Common myeloid progenitor, CD34-positive (primary cell): Measurements from ENCODE around the gene GATA5.

Experiments
- CTCF ChIA-PET: fragments of 350-600 bp; sonication (Branson Sonifier 250); formaldehyde crosslinking; loops from one replicate; lab custom pipeline; 2021; ENCODE audit warnings: antibody characterized with exemption; lab: Charles Lee
- POLR2A ChIA-PET: fragments of 350-600 bp; sonication (Branson Sonifier 250); formaldehyde crosslinking; loops from one replicate; lab custom pipeline; 2021; ENCODE audit warnings: antibody characterized with exemption; lab: Charles Lee
- DNase-seq, 3 donors: peaks; one replicate each; pipeline versions ENCODE4 v3.0.0 to v3.0.0-alpha.2; 2013
- H3K27ac ChIP-seq, 2 experiments: 1 replicate in 1 of 2; 2 replicates in 1 of 2; pipeline ENCODE4 v1.7.0; 2013; ENCODE audit warnings: inconsistent platforms in 2 of 2, low read length in 2 of 2, mild to moderate bottlenecking in 2 of 2, low read depth in 1 of 2, moderate library complexity in 1 of 2; ENCODE audit not compliant: severe bottlenecking in 2 of 2, insufficient read depth in 1 of 2, poor library complexity in 1 of 2
- H3K27me3 ChIP-seq, 5 experiments: replicated peaks in 2 of 5; 1 replicate in 3 of 5; 2 replicates in 2 of 5; pipeline versions ENCODE4 v1.6.1 to v1.7.0; 2013; ENCODE audit warnings: low read length in 4 of 5, mild to moderate bottlenecking in 2 of 5, moderate library complexity in 2 of 5, inconsistent platforms in 1 of 5; ENCODE audit not compliant: insufficient read depth in 5 of 5, control insufficient read depth in 4 of 5
- H3K36me3 ChIP-seq, 4 experiments: 1 replicate in 2 of 4; 2 replicates in 2 of 4; pipeline versions ENCODE4 v1.6.1 to v1.7.0; 2013; ENCODE audit warnings: low read length in 3 of 4, control low read depth in 1 of 4, mild to moderate bottlenecking in 1 of 4; ENCODE audit not compliant: control insufficient read depth in 4 of 4, insufficient read depth in 4 of 4
- H3K4me1 ChIP-seq, 4 experiments: 1 replicate in 3 of 4; 2 replicates in 1 of 4; pipeline versions ENCODE4 v1.6.1 to v1.7.1; 2013; ENCODE audit warnings: low read length in 3 of 4, mild to moderate bottlenecking in 3 of 4, control low read depth in 1 of 4, inconsistent platforms in 1 of 4, moderate library complexity in 1 of 4; ENCODE audit not compliant: control insufficient read depth in 4 of 4, insufficient read depth in 4 of 4; ENCODE audit errors: control extremely low read depth in 1 of 4
- H3K4me3 ChIP-seq, 7 experiments: 1 replicate in 4 of 7; 2 replicates in 3 of 7; pipeline versions ENCODE4 v1.5.1 to v1.7.0; 2013; ENCODE audit warnings: mild to moderate bottlenecking in 7 of 7, low read length in 6 of 7, moderate library complexity in 6 of 7, inconsistent platforms in 2 of 7, low read depth in 2 of 7, control low read depth in 1 of 7; ENCODE audit not compliant: insufficient read depth in 4 of 7, control insufficient read depth in 1 of 7; ENCODE audit errors: extremely low read depth in 1 of 7
- H3K9me3 ChIP-seq, 5 experiments: 1 replicate in 4 of 5; 2 replicates in 1 of 5; pipeline versions ENCODE4 v1.6.1 to v1.7.1; 2013; ENCODE audit warnings: low read length in 4 of 5, mild to moderate bottlenecking in 2 of 5, inconsistent platforms in 1 of 5, low read depth in 1 of 5, moderate library complexity in 1 of 5; ENCODE audit not compliant: control insufficient read depth in 4 of 5, insufficient read depth in 2 of 5; ENCODE audit errors: control extremely low read depth in 1 of 5
- WGBS: methylation state at CpG from one replicate; pipeline ENCODE4 v1.1.5; 2013; ENCODE audit not compliant: insufficient coverage; 5-methylcytosine and 5-hydroxymethylcytosine counted together

GATA5 gene

GRCh38 chr20:62457098-62457497 lies 18.7 kb downstream of the GATA5 start:
- POLR2A ChIA-PET = no interaction called here

GRCh38 chr20:62455929-62456328 lies 19.9 kb downstream of the GATA5 start:
- H3K4me1 ChIP-seq = no peaks in the 10 kb centered on the region
- no peak overlapping the region for H3K27ac ChIP-seq
- peaks cover 0 to 67% (median 13%) of the 10 kb centered on the region in 5 experiments for H3K27me3 ChIP-seq
- H3K9me3 ChIP-seq = no peaks in the 10 kb centered on the region
- ChIA-PET POLR2A (no interaction called here), CTCF (no interaction called here)
- WGBS = 79% methylated on average over 13 of the region's 15 CpGs
- DNase-seq = no peak
- no peaks in the 10 kb centered on the region for H3K36me3 ChIP-seq
- no peak overlapping the region for H3K4me3 ChIP-seq

More at GRCh38 chr20:62457098-62457497, 18.7 kb downstream of the GATA5 start:
- Histone ChIP-seq H3K4me1 (no peaks in the 10 kb centered on the region), H3K27me3 (peaks cover 0 to 61% (median 16%) of the 10 kb centered on the region in 5 experiments), H3K36me3 (no peaks in the 10 kb centered on the region), H3K27ac (no peak overlapping the region), H3K9me3 (no peaks in the 10 kb centered on the region), H3K4me3 (no peak overlapping the region)
- no peak for DNase-seq
- 92% methylated on average over 10 of the region's 17 CpGs for WGBS
- CTCF ChIA-PET = no interaction called here

GRCh38 chr20:62454904-62455636 lies 20.7 kb downstream of the GATA5 start:
- CTCF ChIA-PET = no interaction called here
- H3K9me3 ChIP-seq = no peaks in the 10 kb centered on the region
- DNase-seq = no peak
- H3K4me3 ChIP-seq = no peak overlapping the region
- H3K27me3 ChIP-seq = peaks cover 0 to 72% (median 13%) of the 10 kb centered on the region in 5 experiments
- 66% methylated on average over 27 of the region's 30 CpGs for WGBS
- H3K36me3 ChIP-seq = no peaks in the 10 kb centered on the region
- no peak overlapping the region for H3K27ac ChIP-seq
- H3K4me1 ChIP-seq = no peaks in the 10 kb centered on the region
- POLR2A ChIA-PET = no interaction called here

DNA sequence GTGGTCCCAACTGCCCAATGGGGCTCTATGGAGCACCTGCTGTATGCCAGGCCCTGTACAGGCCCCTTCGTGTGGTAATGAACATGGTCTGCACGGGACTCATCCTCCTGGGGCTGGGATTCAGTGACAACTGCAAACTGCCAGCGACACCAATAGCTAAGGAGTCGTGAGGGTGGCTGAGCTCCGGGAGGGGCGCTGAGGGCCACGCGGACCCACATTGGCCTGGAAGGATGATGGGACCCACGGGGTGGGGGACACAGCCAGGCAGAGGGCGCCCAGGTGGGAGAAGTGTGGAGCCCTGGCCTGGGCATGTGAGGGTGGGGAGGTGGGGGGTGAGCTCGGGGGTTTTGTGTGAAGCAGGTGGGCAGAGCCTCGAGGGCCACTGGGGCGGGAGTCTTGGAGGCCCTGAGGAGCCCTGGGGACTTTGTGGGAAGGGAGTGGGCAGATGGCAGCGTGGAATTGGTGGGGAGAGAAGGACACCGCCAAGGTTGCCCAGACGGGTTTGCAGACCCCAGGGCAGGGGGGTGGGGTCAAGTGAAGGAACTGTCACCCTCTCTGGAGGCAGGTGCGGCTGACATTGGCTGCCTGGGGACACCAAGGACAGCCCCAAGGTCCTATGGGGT lies 22.5 kb downstream of the GATA5 start:
- 86% methylated on average over 16 of the region's 17 CpGs for WGBS
- peaks cover 0 to 64% (median 13%) of the 10 kb centered on the region in 5 experiments for H3K27me3 ChIP-seq
- no peak for DNase-seq
- H3K27ac ChIP-seq = no peak overlapping the region
- H3K4me3 ChIP-seq = no peak overlapping the region
- no peaks in the 10 kb centered on the region for H3K36me3 ChIP-seq
- no peaks in the 10 kb centered on the region for H3K4me1 ChIP-seq
- POLR2A ChIA-PET = no interaction called here
- no peaks in the 10 kb centered on the region for H3K9me3 ChIP-seq
- CTCF ChIA-PET = no interaction called here

DNA sequence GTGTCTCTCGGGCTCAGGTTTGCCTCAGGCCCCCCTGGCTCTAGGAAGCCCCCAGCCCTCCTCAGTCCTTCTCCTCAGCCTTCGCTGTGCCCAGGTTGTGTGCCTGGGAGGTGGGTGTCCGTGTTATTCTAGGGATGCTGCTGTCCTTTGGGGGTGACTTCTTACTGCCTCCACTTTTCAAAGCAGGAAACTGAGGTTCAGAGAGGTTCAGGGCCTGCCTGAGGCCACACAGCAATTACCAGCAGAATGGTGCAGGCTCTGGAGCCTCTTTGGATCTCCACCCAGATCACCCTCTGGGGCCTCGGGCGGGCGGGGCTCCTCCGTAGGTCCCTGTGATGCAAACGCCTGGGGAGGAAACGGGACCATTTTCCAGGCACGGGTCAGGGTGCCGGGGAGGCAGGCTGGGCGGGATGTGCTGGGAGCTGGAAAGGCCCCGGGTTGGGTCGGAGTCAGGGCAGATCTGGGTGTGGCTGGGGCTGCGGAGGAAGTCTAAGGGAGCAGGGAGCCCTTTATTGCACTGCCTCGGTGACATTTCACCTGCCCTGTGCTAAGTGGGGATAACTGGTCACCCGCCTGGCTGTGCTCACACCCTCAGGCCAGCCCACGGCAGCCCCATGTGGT lies 23.2 kb downstream of the GATA5 start:
- 88% methylated on average over 13 of the region's 18 CpGs for WGBS
- DNase-seq = no peak
- H3K9me3 ChIP-seq = no peaks in the 10 kb centered on the region
- H3K4me1 ChIP-seq = no peaks in the 10 kb centered on the region
- H3K27ac ChIP-seq = no peak overlapping the region
- H3K27me3 ChIP-seq = peaks cover 0 to 61% (median 12%) of the 10 kb centered on the region in 5 experiments
- CTCF ChIA-PET = no interaction called here
- no peaks in the 10 kb centered on the region for H3K36me3 ChIP-seq
- no peak overlapping the region for H3K4me3 ChIP-seq
- POLR2A ChIA-PET = no interaction called here

DNA sequence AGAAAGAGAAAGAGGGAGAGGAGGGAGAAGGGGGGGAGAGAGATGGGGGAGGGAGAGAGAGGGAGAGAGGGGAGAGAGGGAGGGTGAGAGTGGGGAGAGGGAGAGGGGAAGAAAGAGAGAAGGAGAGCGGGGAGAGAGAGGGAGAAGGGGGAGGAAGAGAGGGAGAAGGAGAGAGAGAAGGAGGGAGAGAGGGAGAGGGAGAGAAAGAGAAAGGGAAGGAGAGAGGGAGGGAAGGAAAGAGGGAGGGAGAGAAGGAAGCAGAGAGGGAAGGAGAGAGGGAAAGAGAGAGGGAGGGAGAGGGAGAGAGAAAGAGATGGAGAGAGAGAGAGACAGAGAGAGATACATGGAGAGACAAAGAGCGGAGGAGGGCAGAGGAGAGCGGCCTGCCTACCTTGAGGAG lies 23.8 kb downstream of the GATA5 start:
- H3K27ac ChIP-seq = no peak overlapping the region
- WGBS = 90% methylated on average over 3 of the region's 3 CpGs
- no peaks in the 10 kb centered on the region for H3K36me3 ChIP-seq
- peaks cover 0 to 57% (median 14%) of the 10 kb centered on the region in 5 experiments for H3K27me3 ChIP-seq
- ChIA-PET CTCF (no interaction called here), POLR2A (no interaction called here)
- no peaks in the 10 kb centered on the region for H3K4me1 ChIP-seq
- DNase-seq = no peak
- no peak overlapping the region for H3K4me3 ChIP-seq
- H3K9me3 ChIP-seq = no peaks in the 10 kb centered on the region
